Thyroid gland (tissue), 4 donors: ENCODE measurements around the gene SRPK3.
"Not testable (repeated sequence)": the region's sequence is repeated elsewhere in the genome, so short reads cannot be mapped to it uniquely, and the experiment has no call there.

Source experiments
- CTCF ChIP-seq, 6 experiments: fragments of 200-600 bp in 3 of 6; fragments of 450-650 bp in 3 of 6; sonication (generic) in 3 of 6; IDR thresholded peaks; one replicate each; pipeline ENCODE4 v1.5.1; 2016 to 2019; ENCODE audit warnings: antibody characterized with exemption in 6 of 6, mild to moderate bottlenecking in 2 of 6, inconsistent platforms in 1 of 6, moderate library complexity in 1 of 6
- POLR2A ChIP-seq, 2 donors: fragments of 450-650 bp; IDR thresholded peaks; one replicate each; pipeline ENCODE4 v1.6.1; 2017; ENCODE audit warnings: antibody characterized with exemption in 2 of 2, mild to moderate bottlenecking in 2 of 2, moderate library complexity in 1 of 2

- TF ChIP-seq POLR2A, CTCF (IDR thresholded peaks at IDR 0.05): not testable (repeated sequence)
These were observed 35.8 kb upstream of the SRPK3 start for GRCh38 chrX:153745067-153745433.
